GM19395 (cell line): ENCODE measurements around the gene NACC2.
"Not testable (repeated sequence)": the region's sequence is repeated elsewhere in the genome, so short reads cannot be mapped to it uniquely, and the experiment has no call there.

Experiments
- ATAC-seq: cut with Tn5 transposase; IDR thresholded peaks from one replicate; pipeline ENCODE4 v1.9.1; 2021; ENCODE audit warnings: mild to moderate bottlenecking, moderate library complexity; ENCODE audit not compliant: unreplicated experiment

NACC2 gene

GRCh38 chr9:136026943-136027289, 68.2 kb downstream of the NACC2 start:
- not testable (repeated sequence) for ATAC-seq

- no peak for ATAC-seq
Observed at GRCh38 chr9:136026266-136026942, 68.7 kb downstream of the NACC2 start.

GRCh38 chr9:136025481-136025880, 69.6 kb downstream of the NACC2 start:
- ATAC-seq, result no peak

- ATAC-seq, result no peak
Observed at GRCh38 chr9:136024696-136025316, 70.3 kb downstream of the NACC2 start.

- ATAC-seq, result no peak
Observed at GRCh38 chr9:136024286-136024685, 70.8 kb downstream of the NACC2 start.

- no peak for ATAC-seq
Observed at GRCh38 chr9:136023410-136024225, 71.5 kb downstream of the NACC2 start.

- ATAC-seq, result no peak
Observed at GRCh38 chr9:136022731-136023409, 72.2 kb downstream of the NACC2 start.

- ATAC-seq, result no peak
Observed at GRCh38 chr9:136021872-136022681, 73.0 kb downstream of the NACC2 start.

- ATAC-seq, result no peak
Observed at GRCh38 chr9:136021171-136021871, 73.8 kb downstream of the NACC2 start.

GRCh38 chr9:136020671-136021070, 74.4 kb downstream of the NACC2 start:
- no peak for ATAC-seq

- ATAC-seq, result no peak
Observed at GRCh38 chr9:136020206-136020605, 74.9 kb downstream of the NACC2 start.

- no peak for ATAC-seq
Observed at GRCh38 chr9:136019681-136020060, 75.4 kb downstream of the NACC2 start.

GRCh38 chr9:136019041-136019680, 75.9 kb downstream of the NACC2 start:
- no peak for ATAC-seq

- ATAC-seq, result no peak
Observed at GRCh38 chr9:136018257-136019031, 76.6 kb downstream of the NACC2 start.

- no peak for ATAC-seq
Observed at GRCh38 chr9:136017289-136018190, 77.5 kb downstream of the NACC2 start.

GRCh38 chr9:136016572-136017288, 78.4 kb downstream of the NACC2 start:
- no peak for ATAC-seq
